ENCODE measurements around the gene TMEM81.

The TMEM81 gene

DNA sequence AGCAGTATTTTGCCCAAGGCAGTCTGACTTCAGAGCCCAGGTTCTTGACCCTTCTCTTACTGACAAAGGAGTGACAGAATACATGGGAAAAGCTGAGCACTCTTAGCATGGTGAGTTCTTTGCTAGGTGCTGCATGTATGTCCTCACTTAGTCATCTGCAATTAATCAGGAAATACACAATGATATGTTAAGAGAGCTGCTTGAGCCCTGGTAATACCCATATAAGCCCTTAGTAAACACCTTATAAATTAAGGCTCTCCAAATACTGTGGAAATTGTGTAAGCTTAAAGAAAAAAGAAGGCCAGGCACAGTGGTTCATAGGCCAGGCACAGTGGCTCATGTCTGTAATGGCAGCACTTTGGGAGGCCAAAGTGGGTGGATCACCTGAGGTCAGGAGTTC is 14.0 kb upstream of the TMEM81 start:
- Mint-ChIP-seq H3K4me3 (no peak overlapping the region), H3K27me3 (no peaks in the 10 kb centered on the region), H3K9me3 (no peaks in the 10 kb centered on the region), H3K36me3 (ENCODE audit: low read depth) (peaks cover 95% of the 10 kb centered on the region), H3K4me1 (ENCODE audit: low read depth) (no peaks in the 10 kb centered on the region), H3K27ac (no peak overlapping the region)
- DNase-seq, result no peak

DNA sequence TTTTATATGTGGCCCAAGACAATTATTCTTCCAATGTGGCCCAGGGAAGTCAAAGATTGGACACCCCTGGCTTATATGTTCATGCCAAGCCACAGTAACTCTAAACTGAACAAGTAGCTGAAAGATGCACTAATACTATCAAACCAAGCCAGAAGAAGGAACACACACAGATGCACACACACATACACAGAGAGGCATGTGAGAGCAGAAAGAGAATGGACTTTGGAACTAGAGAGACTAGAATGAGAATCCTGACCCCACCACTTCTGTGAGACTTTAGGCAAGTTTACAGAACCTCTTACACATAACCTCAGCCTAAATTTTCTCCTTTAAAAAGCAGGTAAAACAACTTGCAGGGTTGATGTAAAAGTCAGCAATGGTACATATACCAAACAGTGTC is 11.2 kb upstream of the TMEM81 start:
- DNase-seq, result no peak
- Mint-ChIP-seq H3K36me3 (ENCODE audit: low read depth) (peaks cover 96% of the 10 kb centered on the region), H3K27me3 (no peaks in the 10 kb centered on the region), H3K4me3 (no peak overlapping the region), H3K4me1 (ENCODE audit: low read depth) (no peaks in the 10 kb centered on the region), H3K9me3 (no peaks in the 10 kb centered on the region), H3K27ac (peak overlapping the region; percentile 42)

- Mint-ChIP-seq H3K9me3 (no peaks in the 10 kb centered on the region), H3K27ac (peak overlapping the region; percentile 51), H3K4me3 (no peak overlapping the region), H3K27me3 (no peaks in the 10 kb centered on the region), H3K36me3 (ENCODE audit: low read depth) (peaks cover 93% of the 10 kb centered on the region), H3K4me1 (ENCODE audit: low read depth) (no peaks in the 10 kb centered on the region)
- no peak for DNase-seq
Observed at GRCh38 chr1:205091043-205091740, 6.9 kb upstream of the TMEM81 start.

GRCh38 chr1:205088341-205088740 is 4.1 kb upstream of the TMEM81 start:
- Mint-ChIP-seq H3K36me3 (ENCODE audit: low read depth) (peaks cover 95% of the 10 kb centered on the region), H3K27ac (no peak overlapping the region), H3K9me3 (no peaks in the 10 kb centered on the region), H3K27me3 (no peaks in the 10 kb centered on the region), H3K4me1 (ENCODE audit: low read depth) (no peaks in the 10 kb centered on the region), H3K4me3 (no peak overlapping the region)
- no peak for DNase-seq

DNA sequence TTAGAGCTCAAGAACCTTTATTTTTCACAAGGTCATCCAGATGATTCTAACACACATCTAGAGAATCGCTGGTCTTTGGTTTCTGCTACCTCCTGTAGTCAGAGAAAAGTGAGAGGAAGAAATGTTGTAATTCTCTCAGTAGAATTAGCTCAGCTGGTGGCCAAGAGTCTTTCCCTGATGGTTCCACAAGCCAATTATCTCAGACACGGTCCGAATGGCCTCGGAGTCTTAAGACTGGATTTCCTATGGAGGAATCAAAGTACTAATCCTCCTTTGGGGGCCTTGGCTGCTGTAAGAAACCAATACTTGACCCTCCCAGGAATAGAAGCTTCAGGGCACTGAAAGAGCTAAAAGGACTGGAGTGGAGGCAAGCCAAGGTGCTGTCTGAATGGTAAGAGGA is 1.8 kb downstream of the TMEM81 start:
- DNase-seq, result no peak
- no peak overlapping the region for H3K27ac Mint-ChIP-seq

GRCh38 chr1:205077934-205078311 is 6.3 kb downstream of the TMEM81 start:
- Mint-ChIP-seq H3K9me3 (no peaks in the 10 kb centered on the region), H3K27me3 (no peaks in the 10 kb centered on the region), H3K27ac (no peak overlapping the region), H3K4me3 (no peak overlapping the region), H3K36me3 (ENCODE audit: low read depth) (peaks cover 4% of the 10 kb centered on the region), H3K4me1 (ENCODE audit: low read depth) (no peaks in the 10 kb centered on the region)
- DNase-seq, result no peak

More for the DNA sequence above, 1.8 kb downstream of the TMEM81 start:
- Mint-ChIP-seq H3K9me3 (no peaks in the 10 kb centered on the region), H3K4me1 (ENCODE audit: low read depth) (no peaks in the 10 kb centered on the region), H3K4me3 (no peak overlapping the region), H3K36me3 (ENCODE audit: low read depth) (peaks cover 47% of the 10 kb centered on the region), H3K27me3 (no peaks in the 10 kb centered on the region)

- no peak for DNase-seq
- Mint-ChIP-seq H3K9me3 (no peaks in the 10 kb centered on the region), H3K27me3 (no peaks in the 10 kb centered on the region), H3K36me3 (ENCODE audit: low read depth) (no peaks in the 10 kb centered on the region), H3K4me3 (no peak overlapping the region), H3K27ac (no peak overlapping the region), H3K4me1 (ENCODE audit: low read depth) (no peaks in the 10 kb centered on the region)
Observed at GRCh38 chr1:205077158-205077933, 6.9 kb downstream of the TMEM81 start.

DNA sequence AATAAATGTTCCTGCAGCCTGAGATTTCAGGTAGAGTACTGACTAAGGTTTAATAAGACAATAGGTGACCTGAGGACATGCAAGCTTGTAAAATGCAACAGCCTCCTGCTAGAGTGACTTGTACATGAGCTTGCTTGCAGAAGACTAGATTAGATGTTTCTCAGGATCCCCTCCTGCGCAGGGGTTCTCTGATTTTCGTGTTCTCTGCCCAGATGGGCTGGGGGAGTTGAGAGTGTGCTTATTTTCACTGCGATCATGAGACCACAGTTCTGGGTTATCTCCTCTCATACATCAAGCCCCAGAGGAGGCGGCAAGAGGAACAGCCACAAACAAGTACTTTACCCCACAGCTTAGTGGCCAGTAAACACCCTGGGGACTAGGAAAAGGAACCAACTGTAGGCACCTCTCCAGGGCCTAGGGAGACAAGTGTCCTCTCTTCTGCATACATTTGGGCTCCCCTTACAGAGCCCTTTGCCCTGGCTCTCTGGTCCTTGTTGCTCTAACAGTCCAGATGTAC is 8.0 kb downstream of the TMEM81 start:
- no peaks in the 10 kb centered on the region for H3K36me3 Mint-ChIP-seq (ENCODE audit: low read depth)
- no peaks in the 10 kb centered on the region for H3K4me1 Mint-ChIP-seq (ENCODE audit: low read depth)
- H3K27me3 Mint-ChIP-seq, result no peaks in the 10 kb centered on the region
- no peaks in the 10 kb centered on the region for H3K9me3 Mint-ChIP-seq
- no peak for DNase-seq
- no peak overlapping the region for H3K27ac Mint-ChIP-seq
- no peak overlapping the region for H3K4me3 Mint-ChIP-seq

GRCh38 chr1:205075642-205076155 is 8.6 kb downstream of the TMEM81 start:
- Mint-ChIP-seq H3K27me3 (no peaks in the 10 kb centered on the region), H3K4me1 (ENCODE audit: low read depth) (no peaks in the 10 kb centered on the region)

DNA sequence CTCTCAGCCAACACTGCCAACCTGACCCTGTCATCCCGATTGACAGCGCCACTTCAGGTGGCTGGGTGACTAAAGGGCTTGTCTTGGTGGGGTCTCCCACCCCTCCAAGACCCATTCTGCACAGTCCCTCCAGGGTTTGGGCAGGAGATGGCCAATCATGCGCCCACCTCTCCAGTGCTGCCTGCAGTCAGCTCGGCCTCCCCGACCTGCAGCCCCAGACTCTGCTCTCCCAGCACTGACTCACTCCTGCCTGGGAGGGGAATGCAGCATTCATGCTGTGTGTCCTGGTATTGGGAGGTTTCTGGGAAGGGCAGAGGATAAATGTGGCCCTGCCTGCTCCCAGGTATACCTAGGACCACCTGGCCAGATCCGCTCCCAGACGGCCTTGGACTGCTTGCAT is 9.7 kb downstream of the TMEM81 start:
- H3K4me3 Mint-ChIP-seq, result no peak overlapping the region
- no peaks in the 10 kb centered on the region for H3K9me3 Mint-ChIP-seq
- H3K27ac Mint-ChIP-seq, result no peak overlapping the region
- no peaks in the 10 kb centered on the region for H3K4me1 Mint-ChIP-seq (ENCODE audit: low read depth)
- H3K27me3 Mint-ChIP-seq, result no peaks in the 10 kb centered on the region
- DNase-seq, result no peak
- H3K36me3 Mint-ChIP-seq (ENCODE audit: low read depth), result no peaks in the 10 kb centered on the region

More at GRCh38 chr1:205075642-205076155, 8.6 kb downstream of the TMEM81 start:
- Mint-ChIP-seq H3K4me3 (no peak overlapping the region), H3K9me3 (no peaks in the 10 kb centered on the region), H3K27ac (no peak overlapping the region), H3K36me3 (ENCODE audit: low read depth) (no peaks in the 10 kb centered on the region)
- no peak for DNase-seq

GRCh38 chr1:205074084-205074483 is 10.2 kb downstream of the TMEM81 start:
- Mint-ChIP-seq H3K27me3 (no peaks in the 10 kb centered on the region), H3K9me3 (no peaks in the 10 kb centered on the region), H3K27ac (no peak overlapping the region), H3K4me3 (no peak overlapping the region), H3K36me3 (ENCODE audit: low read depth) (no peaks in the 10 kb centered on the region), H3K4me1 (ENCODE audit: low read depth) (no peaks in the 10 kb centered on the region)
- no peak for DNase-seq

DNA sequence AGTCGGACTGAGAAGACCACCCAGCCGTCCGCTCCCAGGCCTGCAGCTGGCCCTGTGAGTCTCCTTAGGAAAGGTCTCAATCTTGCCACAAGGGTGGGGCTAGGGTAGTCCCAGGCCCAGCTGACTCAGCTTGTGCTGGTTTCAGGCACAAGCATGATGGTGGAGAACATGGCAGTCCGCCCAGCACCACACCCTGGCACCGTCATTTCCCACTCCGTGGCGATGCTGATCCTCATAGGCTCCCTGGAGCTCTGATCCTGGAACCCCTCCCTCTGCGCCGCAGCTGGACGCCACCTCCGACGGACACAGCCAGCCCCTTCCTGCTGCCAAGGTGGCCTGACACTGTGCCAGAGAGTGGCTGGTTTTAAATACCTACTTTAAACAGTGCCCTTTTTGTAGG is 10.7 kb downstream of the TMEM81 start:
- Mint-ChIP-seq H3K9me3 (no peaks in the 10 kb centered on the region), H3K4me1 (ENCODE audit: low read depth) (no peaks in the 10 kb centered on the region), H3K4me3 (no peak overlapping the region), H3K36me3 (ENCODE audit: low read depth) (no peaks in the 10 kb centered on the region), H3K27ac (no peak overlapping the region), H3K27me3 (no peaks in the 10 kb centered on the region)
- DNase-seq, result no peak

GRCh38 chr1:205072881-205073280 is 11.4 kb downstream of the TMEM81 start:
- Mint-ChIP-seq H3K36me3 (ENCODE audit: low read depth) (no peaks in the 10 kb centered on the region), H3K27ac (no peak overlapping the region), H3K27me3 (no peaks in the 10 kb centered on the region), H3K9me3 (no peaks in the 10 kb centered on the region), H3K4me1 (ENCODE audit: low read depth) (no peaks in the 10 kb centered on the region), H3K4me3 (no peak overlapping the region)
- DNase-seq, result no peak

- no peak overlapping the region for H3K4me3 Mint-ChIP-seq
- no peak overlapping the region for H3K27ac Mint-ChIP-seq
- H3K27me3 Mint-ChIP-seq, result no peaks in the 10 kb centered on the region
- DNase-seq, result peak; percentile 8
- H3K9me3 Mint-ChIP-seq, result no peaks in the 10 kb centered on the region
- H3K36me3 Mint-ChIP-seq (ENCODE audit: low read depth), result no peaks in the 10 kb centered on the region
- no peaks in the 10 kb centered on the region for H3K4me1 Mint-ChIP-seq (ENCODE audit: low read depth)
Observed at GRCh38 chr1:205072286-205072685, 12.0 kb downstream of the TMEM81 start.

GRCh38 chr1:205071801-205072200 is 12.5 kb downstream of the TMEM81 start:
- Mint-ChIP-seq H3K4me1 (ENCODE audit: low read depth) (no peaks in the 10 kb centered on the region), H3K27ac (no peak overlapping the region), H3K27me3 (no peaks in the 10 kb centered on the region), H3K9me3 (no peaks in the 10 kb centered on the region), H3K4me3 (no peak overlapping the region), H3K36me3 (ENCODE audit: low read depth) (no peaks in the 10 kb centered on the region)
- peak; percentile 0 for DNase-seq
